HG03103 (cell line): ENCODE measurements around the gene TP53TG3E.
"Not testable (repeated sequence)": the region's sequence is repeated elsewhere in the genome, so short reads cannot be mapped to it uniquely, and the experiment has no call there.

Experiments
- ATAC-seq: cut with Tn5 transposase; IDR thresholded peaks from one replicate; pipeline ENCODE4 v1.9.1; 2021; ENCODE audit warnings: low read depth; ENCODE audit not compliant: unreplicated experiment

TP53TG3E gene, protein sequence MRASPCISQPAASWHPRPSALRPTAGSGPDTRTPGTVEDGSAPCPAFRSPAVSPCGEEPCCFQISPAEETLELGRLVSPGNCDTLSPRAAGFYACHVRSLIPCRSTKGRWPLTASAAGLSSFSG

GRCh38 chr16:33304006-33304405, at the start of gene TP53TG3E:
TP53TG3E (plus strand) TSS chr16:33304306; CDS start chr16:33304374, 68 bp downstream.
- not testable (repeated sequence) for ATAC-seq

GRCh38 chr16:33336226-33337012, 32.3 kb downstream of the TP53TG3E start:
- ATAC-seq = not testable (repeated sequence)

DNA sequence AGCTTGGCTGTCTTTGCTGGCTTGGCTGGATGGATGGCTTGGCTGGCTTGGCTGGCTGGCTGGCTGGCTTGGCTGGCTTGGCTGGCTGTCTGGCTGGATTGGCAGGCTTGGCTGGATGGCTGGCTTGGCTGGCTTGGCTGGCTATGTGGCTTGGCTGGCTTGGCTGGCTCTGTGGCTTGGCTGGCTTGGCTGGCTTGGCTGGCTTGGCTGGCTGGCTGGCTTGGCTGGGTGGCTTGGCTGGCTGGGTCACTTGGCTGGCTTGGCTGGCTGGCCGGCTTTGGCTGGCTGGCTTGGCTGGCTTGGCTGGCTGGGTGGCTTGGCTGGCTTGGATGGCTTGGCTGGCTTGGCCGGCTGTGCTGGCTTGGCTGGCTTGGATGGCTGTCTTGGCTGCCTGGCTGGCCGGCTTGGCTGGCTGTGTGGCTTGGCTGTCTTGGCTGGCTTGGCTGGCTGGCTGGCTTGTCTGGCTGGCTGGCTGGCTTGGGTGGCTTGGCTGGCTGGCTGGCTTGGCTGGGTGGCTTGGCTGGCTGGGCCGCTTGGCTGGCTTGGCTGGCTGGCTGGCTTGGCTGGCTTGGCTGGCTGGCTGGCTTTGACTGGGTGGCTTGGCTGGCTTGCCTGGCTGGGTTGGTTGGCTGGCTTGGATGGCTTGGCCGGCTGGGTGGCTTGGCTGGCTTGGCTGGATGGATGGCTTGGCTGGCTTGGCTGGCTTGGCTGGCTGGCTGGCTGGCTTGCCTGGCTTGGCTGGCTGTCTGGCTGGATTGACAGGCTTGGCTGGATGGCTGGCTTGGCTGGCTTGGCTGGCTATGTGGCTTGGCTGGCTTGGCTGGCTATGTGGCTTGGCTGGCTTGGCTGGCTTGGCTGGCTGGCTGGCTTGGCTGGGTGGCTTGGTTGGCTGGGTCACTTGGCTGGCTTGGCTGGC, 33.8 kb downstream of the TP53TG3E start:
- ATAC-seq = not testable (repeated sequence)

DNA sequence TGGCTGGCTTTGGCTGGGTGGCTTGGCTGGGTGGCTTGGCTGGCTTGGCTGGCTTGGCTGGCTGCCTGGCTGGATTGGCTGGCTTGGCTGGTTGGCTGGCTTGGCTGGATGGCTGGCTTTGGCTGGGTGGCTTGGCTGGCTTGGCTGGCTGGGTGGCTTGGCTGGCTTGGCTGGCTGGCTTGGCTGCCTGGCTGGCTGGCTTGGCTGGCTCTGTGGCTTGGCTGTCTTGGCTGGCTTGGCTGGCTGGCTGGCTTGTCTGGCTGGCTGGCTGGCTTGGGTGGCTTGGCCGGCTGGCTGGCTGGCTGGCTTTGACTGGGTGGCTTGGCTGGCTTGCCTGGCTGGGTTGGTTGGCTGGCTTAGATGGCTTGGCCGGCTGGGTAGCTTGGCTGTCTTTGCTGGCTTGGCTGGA, 34.4 kb downstream of the TP53TG3E start:
- ATAC-seq = not testable (repeated sequence)

DNA sequence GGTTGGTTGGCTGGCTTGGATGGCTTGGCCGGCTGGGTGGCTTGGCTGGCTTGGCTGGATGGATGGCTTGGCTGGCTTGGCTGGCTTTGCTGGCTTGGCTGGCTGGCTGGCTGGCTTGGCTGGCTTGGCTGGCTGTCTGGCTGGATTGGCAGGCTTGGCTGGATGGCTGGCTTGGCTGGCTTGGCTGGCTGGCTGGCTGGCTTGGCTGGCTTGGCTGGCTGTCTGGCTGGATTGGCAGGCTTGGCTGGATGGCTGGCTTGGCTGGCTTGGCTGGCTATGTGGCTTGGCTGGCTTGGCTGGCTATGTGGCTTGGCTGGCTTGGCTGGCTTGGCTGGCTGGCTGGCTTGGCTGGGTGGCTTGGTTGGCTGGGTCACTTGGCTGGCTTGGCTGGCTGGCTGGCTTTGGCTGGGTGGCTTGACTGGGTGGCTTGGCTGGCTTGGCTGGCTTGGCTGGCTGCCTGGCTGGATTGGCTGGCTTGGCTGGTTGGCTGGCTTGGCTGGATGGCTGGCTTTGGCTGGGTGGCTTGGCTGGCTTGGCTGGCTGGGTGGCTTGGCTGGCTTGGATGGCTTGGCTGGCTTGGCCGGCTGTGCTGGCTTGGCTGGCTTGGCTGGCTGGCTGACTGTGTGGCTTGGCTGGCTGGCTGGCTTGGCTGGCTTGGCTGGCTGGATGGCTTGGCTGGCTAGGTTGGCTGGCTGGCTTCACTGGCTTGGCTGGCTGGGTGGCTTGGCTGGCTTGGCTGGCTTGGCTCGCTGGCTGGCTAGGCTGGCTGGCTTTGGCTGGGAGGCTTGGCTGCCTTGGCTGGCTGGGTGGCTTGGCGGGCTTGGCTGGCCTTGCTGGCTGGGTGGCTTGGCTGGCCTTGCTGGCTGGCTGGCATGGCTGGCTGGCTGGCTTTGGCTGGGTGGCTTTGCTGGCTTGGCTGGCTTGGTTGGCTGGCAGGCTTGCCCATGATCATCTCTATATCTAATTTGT, 35.3 kb downstream of the TP53TG3E start:
- not testable (repeated sequence) for ATAC-seq
